GM12878 (cell line): ENCODE results near the gene CXCR6. TPM values are rescaled to one million over a fixed set of nuclear protein-coding genes. Genes with fewer than 3 reads are reported as not detected.

Source experiments
- ATAC-seq: fragments of 200-7000 bp; cut with Tn5 transposase; 3 replicates; pipeline ENCODE4 v1.9.1; 2020; ENCODE audit warnings: mild to moderate bottlenecking, moderate library complexity
- BruUV-seq: library from RNA; stranded (reverse); fragments of 400-500 nt; replicated peaks from 2 replicates; lab custom pipeline; 2021; lab: Mats Ljungman, UMichigan
- CTCF ChIA-PET: fragments of 300-600 bp; sonication (Branson Sonifier 250); formaldehyde crosslinking; extraction: SDS; loops from one replicate; lab custom pipeline; 2021; ENCODE audit warnings: inconsistent platforms; lab: Yijun Ruan, JAX
- POLR2A ChIA-PET: fragments of 350-600 bp; formaldehyde crosslinking; extraction: SDS; loops from one replicate; lab custom pipeline; 2021; ENCODE audit warnings: inconsistent platforms; lab: Charles Lee
- RAD21 ChIA-PET: fragments of 300-600 bp; sonication (Branson Sonifier 250); formaldehyde crosslinking; loops from one replicate; lab custom pipeline; 2023; ENCODE audit warnings: antibody characterized with exemption; ENCODE audit not compliant: unreplicated experiment; lab: Charles Lee
- SMC1A ChIA-PET: fragments of 300-600 bp; sonication (Branson Sonifier 250); formaldehyde crosslinking; loops from one replicate; lab custom pipeline; 2023; ENCODE audit not compliant: unreplicated experiment, uncharacterized antibody; lab: Charles Lee
- DNase-seq: peaks from one replicate; pipeline ENCODE4 v3.0.0-alpha.2; 2011; ENCODE audit warnings: low read depth, low spot score
- FAIRE-seq: peaks from 3 replicates; lab custom pipeline; 2011; peaks lifted over from hg19 to GRCh38; lab: Jason Lieb, UNC
- H2AFZ ChIP-seq: 2 replicates; pipeline ENCODE4 v1.6.0; 2011; ENCODE audit warnings: low read depth, low read length, control low read depth; ENCODE audit not compliant: control insufficient read depth
- H3K27ac ChIP-seq: 2 replicates; pipeline ENCODE4 v1.5.1; 2011; ENCODE audit warnings: control low read depth; ENCODE audit not compliant: control insufficient read depth, insufficient read depth
- H3K27me3 ChIP-seq, 2 experiments: replicated peaks in 1 of 2; 2 replicates each; pipeline versions ENCODE4 v1.6.0 to v1.6.1; 2011; ENCODE audit warnings: low read length in 1 of 2; ENCODE audit not compliant: control insufficient read depth in 2 of 2, insufficient read depth in 2 of 2
- H3K36me3 ChIP-seq, 2 experiments: 2 replicates each; pipeline ENCODE4 v1.5.1; 2011; ENCODE audit warnings: low read length in 1 of 2; ENCODE audit not compliant: control insufficient read depth in 2 of 2, insufficient read depth in 2 of 2
- H3K4me1 ChIP-seq: 2 replicates; pipeline ENCODE4 v1.6.1; 2011; ENCODE audit warnings: mild to moderate bottlenecking, low read length, moderate library complexity, mixed read lengths; ENCODE audit not compliant: control insufficient read depth, insufficient read depth
- H3K4me2 ChIP-seq: 2 replicates; pipeline ENCODE4 v1.6.0; 2011; ENCODE audit warnings: control low read depth; ENCODE audit not compliant: control insufficient read depth, insufficient read depth
- H3K4me3 ChIP-seq: fragments of 200-600 bp; sonication (generic); 2 replicates; pipeline ENCODE4 v1.5.1; 2016
- H3K79me2 ChIP-seq: 2 replicates; pipeline ENCODE4 v1.6.0; 2011; ENCODE audit warnings: low read length; ENCODE audit not compliant: control insufficient read depth, insufficient read depth
- H3K9ac ChIP-seq: 2 replicates; pipeline ENCODE4 v1.8.0; 2011; ENCODE audit warnings: low read length, control low read depth, mixed read lengths; ENCODE audit not compliant: control insufficient read depth, insufficient read depth
- H3K9me3 ChIP-seq: replicated peaks from 3 replicates; pipeline ENCODE4 v1.5.1; 2011; ENCODE audit warnings: mild to moderate bottlenecking, low read length; ENCODE audit not compliant: control insufficient read depth, insufficient read depth
- H4K20me1 ChIP-seq: 2 replicates; pipeline ENCODE4 v1.6.0; 2011; ENCODE audit not compliant: control insufficient read depth, insufficient read depth
- FOS ChIP-seq: IDR thresholded peaks from 3 replicates; pipeline ENCODE4 v1.6.1; 2011; ENCODE audit warnings: borderline replicate concordance; ENCODE audit not compliant: insufficient read length; ENCODE audit errors: extremely low read depth
- HDGF ChIP-seq: fragments of 450-650 bp; IDR thresholded peaks from 2 replicates; pipeline ENCODE4 v1.6.1; 2016; ENCODE audit warnings: antibody characterized with exemption
- JUNB ChIP-seq: IDR thresholded peaks from 2 replicates; pipeline ENCODE4 v1.6.1; 2016; ENCODE audit warnings: antibody characterized with exemption, mild to moderate bottlenecking
- NBN ChIP-seq: fragments of 450-650 bp; IDR thresholded peaks from 2 replicates; pipeline ENCODE4 v1.6.1; 2016
- NFYA ChIP-seq: IDR thresholded peaks from 2 replicates; pipeline ENCODE4 v1.6.1; 2011; ENCODE audit warnings: low read depth, mild to moderate bottlenecking, low read length, improper control_type of control experiment, borderline replicate concordance
- NFYB ChIP-seq: IDR thresholded peaks from 2 replicates; pipeline ENCODE4 v1.6.1; 2011; ENCODE audit warnings: low read depth, mild to moderate bottlenecking, low read length, improper control_type of control experiment, moderate library complexity; ENCODE audit not compliant: insufficient read depth
- PAX8 ChIP-seq: fragments of 450-650 bp; IDR thresholded peaks from 2 replicates; pipeline ENCODE4 v1.6.1; 2017; ENCODE audit warnings: mild to moderate bottlenecking, moderate library complexity
- POU2F2 ChIP-seq: IDR thresholded peaks from 3 replicates; pipeline ENCODE4 v1.6.1; 2011; ENCODE audit warnings: low read depth, mild to moderate bottlenecking, low read length, borderline replicate concordance
- SMC3 ChIP-seq: IDR thresholded peaks from 2 replicates; pipeline ENCODE4 v1.6.1; 2011; ENCODE audit warnings: low read length, improper control_type of control experiment, borderline replicate concordance
- SPI1 ChIP-seq: IDR thresholded peaks from 2 replicates; pipeline ENCODE4 v1.6.1; 2011; ENCODE audit warnings: low read depth, mild to moderate bottlenecking, low read length, moderate library complexity, borderline replicate concordance; ENCODE audit not compliant: insufficient read depth
- SUPT20H ChIP-seq: IDR thresholded peaks from 2 replicates; pipeline ENCODE4 v1.6.1; 2011; ENCODE audit warnings: low read depth, mild to moderate bottlenecking, low read length, moderate library complexity, borderline replicate concordance; ENCODE audit not compliant: control insufficient read depth
- WGBS: methylation state at CpG from one replicate; pipeline ENCODE4 v1.1.6; 2016; ENCODE audit warnings: low lambda C conversion rate; ENCODE audit not compliant: insufficient replicate concordance, insufficient coverage; ENCODE audit errors: missing lambda C conversion rate; 5-methylcytosine and 5-hydroxymethylcytosine counted together
- in situ Hi-C: fragments of 300-500 bp; cut with MboI; formaldehyde crosslinking; loops from 9 replicates; pipeline ENCODE4 v1.14.3; 2018; ENCODE audit warnings: mixed read lengths
- intact Hi-C: fragments of 100-400 bp; cut with micrococcal nuclease; formaldehyde crosslinking; loops from one replicate; pipeline ENCODE4 v1.14.2; 2022; ENCODE audit not compliant: unreplicated experiment
- polyA plus RNA-seq, 11 experiments: library from polyadenylated mRNA; depleted of rRNA in 4 of 11; unstranded in 6 of 11; stranded (reverse) in 5 of 11; fragments of >200 nt; fragmentation: Nextera tagmentation in 4 of 11; fragmentation: Illumina TruSeq in 1 of 11; extraction: Ambion mirVana in 4 of 11; extraction: Trizol in 1 of 11; gene quantifications; 1 replicate in 1 of 11; 2 replicates in 10 of 11; pipeline versions ENCODE4 v1.2.1 to v1.2.3, GENCODE V29; 2011 to 2016; ENCODE audit warnings: inconsistent platforms in 2 of 11, missing spikeins in 2 of 11, low read depth in 1 of 11
- total RNA-seq, 4 experiments: library from RNA; depleted of rRNA in 3 of 4; stranded (reverse); fragments of >200 nt in 3 of 4; fragmentation: Illumina TruSeq in 1 of 4; extraction: Trizol in 1 of 4; gene quantifications; 2 replicates each; pipeline versions ENCODE4 v1.2.1 to v1.2.3, GENCODE V29; 2013 to 2021
- TF ChIP-seq, protein P1 (sequence below): IDR thresholded peaks from 2 replicates; pipeline ENCODE4 v1.6.1; 2012; ENCODE audit warnings: improper control_type of control experiment, low read depth, low read length; ENCODE audit not compliant: insufficient replicate concordance
- TF ChIP-seq, protein P2 (sequence below): IDR thresholded peaks from 2 replicates; pipeline ENCODE4 v1.6.1; 2011; ENCODE audit warnings: borderline replicate concordance, low read depth, mild to moderate bottlenecking, moderate library complexity, low read length; ENCODE audit not compliant: insufficient read depth, poor library complexity, severe bottlenecking
- TF ChIP-seq, protein P3 (sequence below): fragments of 450-650 bp; formaldehyde crosslinking; IDR thresholded peaks from 2 replicates; pipeline ENCODE4 v1.4.0; 2022; ENCODE audit warnings: mild to moderate bottlenecking, moderate library complexity

Gene CXCR6
- total and polyA plus RNA-seq, 10 of the 15 experiments (the other 5 are each of a cell fraction or from before 2014, with no cell fraction given), result 0.04 to 0.20 (median 0.12) TPM; not detected in 5

DNA sequence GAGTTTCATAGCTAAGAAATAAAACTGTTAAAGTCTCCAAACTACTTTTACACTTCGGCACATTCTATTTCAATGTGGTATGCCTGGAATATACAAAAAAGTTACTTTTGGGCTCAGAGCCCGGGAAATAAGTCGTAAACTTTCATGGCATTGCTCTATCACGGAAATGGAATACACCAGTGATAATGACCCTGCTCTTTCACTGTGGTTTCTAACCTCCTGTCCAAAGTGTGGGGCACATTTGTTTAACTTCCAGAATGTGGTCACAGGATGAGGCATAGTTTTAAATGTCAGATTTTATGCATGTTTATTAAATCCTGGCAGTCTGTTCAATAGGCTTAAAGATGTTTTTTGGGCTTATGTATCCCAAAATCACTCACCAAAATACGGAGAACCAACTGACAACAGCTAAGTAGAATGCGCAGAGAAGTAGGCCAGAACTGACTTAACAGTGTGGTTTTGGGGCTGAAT lies 5.1 kb downstream of the CXCR6 start:
- H3K36me3 ChIP-seq, result peaks cover 11 to 37% of the 10 kb centered on the region in 2 experiments
- intact Hi-C loops (no loop called here), in situ Hi-C loops (loop anchor here (5.0 to 10.0 kb wide), 2 partner anchors 266 to 424 kb away; partner anchors contain the start of gene CCR5)
- H4K20me1 ChIP-seq, result no peaks in the 10 kb centered on the region
- SMC1A ChIA-PET, result interaction anchor here (1.0 to 2.2 kb wide), 3 partner anchors 20 to 129 kb away, joined by 3 to 8 read pairs (median 4); no protein-coding TSS in a partner anchor
- CTCF ChIA-PET, result interaction anchor here (1.0 to 2.4 kb wide), 2 partner anchors 129 to 131 kb away, joined by 5 to 11 read pairs; no protein-coding TSS in a partner anchor
- H3K4me1 ChIP-seq, result no peaks in the 10 kb centered on the region
- RAD21 ChIA-PET, result interaction anchor here (1.4 kb wide), 1 partner anchor 128 kb away, joined by 4 read pairs; no protein-coding TSS in a partner anchor
- no peak for ATAC-seq
- no peak overlapping the region for H2AFZ ChIP-seq
- POLR2A ChIA-PET, result no interaction called here
- no TSS peak for BruUV-seq
- no peaks in the 10 kb centered on the region for H3K9me3 ChIP-seq
- no peak for FAIRE-seq
- H3K4me3 ChIP-seq, result no peak overlapping the region
- H3K4me2 ChIP-seq, result no peak overlapping the region
- H3K27me3 ChIP-seq, result no peaks in the 10 kb centered on the region
- DNase-seq, result no peak
- 97% methylated on average over 6 of the region's 6 CpGs for WGBS
- H3K9ac ChIP-seq, result no peak overlapping the region
- H3K27ac ChIP-seq, result no peak overlapping the region
- no peaks in the 10 kb centered on the region for H3K79me2 ChIP-seq
- TF ChIP-seq JUNB (no peak), SPI1 (no peak), NFYA (no peak), SMC3 (no peak), NFYB (no peak), HDGF (no peak), PAX8 (no peak), NBN (no peak), POU2F2 (no peak), FOS (no peak), SUPT20H (no peak)
- TF ChIP-seq, protein P1, sequence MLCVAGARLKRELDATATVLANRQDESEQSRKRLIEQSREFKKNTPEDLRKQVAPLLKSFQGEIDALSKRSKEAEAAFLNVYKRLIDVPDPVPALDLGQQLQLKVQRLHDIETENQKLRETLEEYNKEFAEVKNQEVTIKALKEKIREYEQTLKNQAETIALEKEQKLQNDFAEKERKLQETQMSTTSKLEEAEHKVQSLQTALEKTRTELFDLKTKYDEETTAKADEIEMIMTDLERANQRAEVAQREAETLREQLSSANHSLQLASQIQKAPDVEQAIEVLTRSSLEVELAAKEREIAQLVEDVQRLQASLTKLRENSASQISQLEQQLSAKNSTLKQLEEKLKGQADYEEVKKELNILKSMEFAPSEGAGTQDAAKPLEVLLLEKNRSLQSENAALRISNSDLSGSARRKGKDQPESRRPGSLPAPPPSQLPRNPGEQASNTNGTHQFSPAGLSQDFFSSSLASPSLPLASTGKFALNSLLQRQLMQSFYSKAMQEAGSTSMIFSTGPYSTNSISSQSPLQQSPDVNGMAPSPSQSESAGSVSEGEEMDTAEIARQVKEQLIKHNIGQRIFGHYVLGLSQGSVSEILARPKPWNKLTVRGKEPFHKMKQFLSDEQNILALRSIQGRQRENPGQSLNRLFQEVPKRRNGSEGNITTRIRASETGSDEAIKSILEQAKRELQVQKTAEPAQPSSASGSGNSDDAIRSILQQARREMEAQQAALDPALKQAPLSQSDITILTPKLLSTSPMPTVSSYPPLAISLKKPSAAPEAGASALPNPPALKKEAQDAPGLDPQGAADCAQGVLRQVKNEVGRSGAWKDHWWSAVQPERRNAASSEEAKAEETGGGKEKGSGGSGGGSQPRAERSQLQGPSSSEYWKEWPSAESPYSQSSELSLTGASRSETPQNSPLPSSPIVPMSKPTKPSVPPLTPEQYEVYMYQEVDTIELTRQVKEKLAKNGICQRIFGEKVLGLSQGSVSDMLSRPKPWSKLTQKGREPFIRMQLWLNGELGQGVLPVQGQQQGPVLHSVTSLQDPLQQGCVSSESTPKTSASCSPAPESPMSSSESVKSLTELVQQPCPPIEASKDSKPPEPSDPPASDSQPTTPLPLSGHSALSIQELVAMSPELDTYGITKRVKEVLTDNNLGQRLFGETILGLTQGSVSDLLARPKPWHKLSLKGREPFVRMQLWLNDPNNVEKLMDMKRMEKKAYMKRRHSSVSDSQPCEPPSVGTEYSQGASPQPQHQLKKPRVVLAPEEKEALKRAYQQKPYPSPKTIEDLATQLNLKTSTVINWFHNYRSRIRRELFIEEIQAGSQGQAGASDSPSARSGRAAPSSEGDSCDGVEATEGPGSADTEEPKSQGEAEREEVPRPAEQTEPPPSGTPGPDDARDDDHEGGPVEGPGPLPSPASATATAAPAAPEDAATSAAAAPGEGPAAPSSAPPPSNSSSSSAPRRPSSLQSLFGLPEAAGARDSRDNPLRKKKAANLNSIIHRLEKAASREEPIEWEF, result no peak
- TF ChIP-seq, protein P2, sequence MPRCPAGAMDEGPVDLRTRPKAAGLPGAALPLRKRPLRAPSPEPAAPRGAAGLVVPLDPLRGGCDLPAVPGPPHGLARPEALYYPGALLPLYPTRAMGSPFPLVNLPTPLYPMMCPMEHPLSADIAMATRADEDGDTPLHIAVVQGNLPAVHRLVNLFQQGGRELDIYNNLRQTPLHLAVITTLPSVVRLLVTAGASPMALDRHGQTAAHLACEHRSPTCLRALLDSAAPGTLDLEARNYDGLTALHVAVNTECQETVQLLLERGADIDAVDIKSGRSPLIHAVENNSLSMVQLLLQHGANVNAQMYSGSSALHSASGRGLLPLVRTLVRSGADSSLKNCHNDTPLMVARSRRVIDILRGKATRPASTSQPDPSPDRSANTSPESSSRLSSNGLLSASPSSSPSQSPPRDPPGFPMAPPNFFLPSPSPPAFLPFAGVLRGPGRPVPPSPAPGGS, result no peak
- TF ChIP-seq, protein P3, sequence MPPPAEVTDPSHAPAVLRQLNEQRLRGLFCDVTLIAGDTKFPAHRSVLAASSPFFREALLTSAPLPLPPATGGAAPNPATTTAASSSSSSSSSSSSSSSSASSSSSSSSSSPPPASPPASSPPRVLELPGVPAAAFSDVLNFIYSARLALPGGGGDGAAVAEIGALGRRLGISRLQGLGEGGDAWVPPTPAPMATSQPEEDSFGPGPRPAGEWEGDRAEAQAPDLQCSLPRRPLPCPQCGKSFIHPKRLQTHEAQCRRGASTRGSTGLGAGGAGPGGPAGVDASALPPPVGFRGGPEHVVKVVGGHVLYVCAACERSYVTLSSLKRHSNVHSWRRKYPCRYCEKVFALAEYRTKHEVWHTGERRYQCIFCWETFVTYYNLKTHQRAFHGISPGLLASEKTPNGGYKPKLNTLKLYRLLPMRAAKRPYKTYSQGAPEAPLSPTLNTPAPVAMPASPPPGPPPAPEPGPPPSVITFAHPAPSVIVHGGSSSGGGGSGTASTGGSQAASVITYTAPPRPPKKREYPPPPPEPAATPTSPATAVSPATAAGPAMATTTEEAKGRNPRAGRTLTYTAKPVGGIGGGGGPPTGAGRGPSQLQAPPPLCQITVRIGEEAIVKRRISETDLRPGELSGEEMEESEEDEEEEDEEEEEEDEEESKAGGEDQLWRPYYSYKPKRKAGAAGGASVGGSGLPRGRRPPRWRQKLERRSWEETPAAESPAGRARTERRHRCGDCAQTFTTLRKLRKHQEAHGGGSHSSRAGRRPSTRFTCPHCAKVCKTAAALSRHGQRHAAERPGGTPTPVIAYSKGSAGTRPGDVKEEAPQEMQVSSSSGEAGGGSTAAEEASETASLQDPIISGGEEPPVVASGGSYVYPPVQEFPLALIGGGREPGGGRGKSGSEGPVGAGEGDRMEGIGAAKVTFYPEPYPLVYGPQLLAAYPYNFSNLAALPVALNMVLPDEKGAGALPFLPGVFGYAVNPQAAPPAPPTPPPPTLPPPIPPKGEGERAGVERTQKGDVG (CRISPR knock-in tag), result no peak
